Esophagus squamous epithelium (tissue), 5 donors: ENCODE measurements around the gene RIT2. TPM values are rescaled to one million over a fixed set of nuclear protein-coding genes. Genes with fewer than 3 reads are reported as not detected.
"Not testable (repeated sequence)": the region's sequence is repeated elsewhere in the genome, so short reads cannot be mapped to it uniquely, and the experiment has no call there.

Experiments used
- DNase-seq: peaks from one replicate; lab custom pipeline; 2025; lab: John Stamatoyannopoulos, UW
- H3K27ac ChIP-seq, 4 donors: fragments of 200-600 bp; sonication (generic); one replicate each; pipeline ENCODE4 v1.5.1; 2016 to 2019; ENCODE audit warnings: mild to moderate bottlenecking in 1 of 4
- H3K27me3 ChIP-seq, 4 donors: fragments of 200-600 bp; sonication (generic); 1 replicate in 3 of 4; 2 replicates in 1 of 4; pipeline versions ENCODE4 v1.5.1 to v1.6.0; 2017 to 2021; ENCODE audit warnings: antibody characterized with exemption in 1 of 4
- H3K36me3 ChIP-seq, 3 donors: fragments of 200-600 bp; sonication (generic); one replicate each; pipeline ENCODE4 v1.5.1; 2016 to 2019
- H3K4me1 ChIP-seq, 3 donors: fragments of 200-600 bp; sonication (generic); one replicate each; pipeline ENCODE4 v1.5.1; 2017 to 2019
- H3K4me3 ChIP-seq, 4 donors: fragments of 200-600 bp; sonication (generic); 1 replicate in 3 of 4; 2 replicates in 1 of 4; pipeline ENCODE4 v1.5.1; 2016 to 2019; ENCODE audit warnings: mild to moderate bottlenecking in 2 of 4, moderate library complexity in 1 of 4
- H3K9me3 ChIP-seq, 3 donors: fragments of 200-600 bp; sonication (generic); one replicate each; pipeline ENCODE4 v1.5.1; 2016 to 2019
- CTCF ChIP-seq, 6 experiments: fragments of 450-650 bp in 4 of 6; fragments of 200-600 bp in 2 of 6; sonication (generic) in 2 of 6; IDR thresholded peaks; one replicate each; pipeline ENCODE4 v1.5.1; 2016 to 2019; ENCODE audit warnings: antibody characterized with exemption in 6 of 6, mild to moderate bottlenecking in 4 of 6, moderate library complexity in 4 of 6
- POLR2A ChIP-seq, 4 donors: fragments of 450-650 bp; IDR thresholded peaks; one replicate each; pipeline ENCODE4 v1.6.1; 2017; ENCODE audit warnings: antibody characterized with exemption in 4 of 4, mild to moderate bottlenecking in 4 of 4, moderate library complexity in 3 of 4
- WGBS, 2 donors: methylation state at CpG; one replicate each; pipeline ENCODE4 v1.1.5; 2018; 5-methylcytosine and 5-hydroxymethylcytosine counted together
- intact Hi-C: fragments of 100-400 bp; cut with DNase I; formaldehyde crosslinking; loops from one replicate; pipeline ENCODE4 v1.15.0; 2022
- total RNA-seq, 4 donors: library from RNA; depleted of rRNA; stranded (reverse); fragments of >200 nt; gene quantifications; one replicate each; pipeline ENCODE4 v1.1.0, GENCODE V29; 2016
- donor health status: DM: yes; HTN: yes; CAD: no.

The RIT2 gene
- total RNA-seq, 4 donors from 2014 or later = not detected

- no peaks in the 10 kb centered on the region for H3K27me3 ChIP-seq
- no peaks in the 10 kb centered on the region for H3K4me1 ChIP-seq
Observed at GRCh38 chr18:42807887-42808286, 307.6 kb downstream of the RIT2 start.

GRCh38 chr18:42801706-42802105 lies 313.8 kb downstream of the RIT2 start:
- Histone ChIP-seq H3K4me3 (no peak overlapping the region), H3K27ac (no peak overlapping the region), H3K36me3 (no peaks in the 10 kb centered on the region), H3K9me3 (no peaks in the 10 kb centered on the region), H3K4me1 (no peaks in the 10 kb centered on the region), H3K27me3 (no peaks in the 10 kb centered on the region)
- intact Hi-C loops = no loop called here
- TF ChIP-seq POLR2A (IDR thresholded peaks at IDR 0.05) (no peak), CTCF (IDR thresholded peaks at IDR 0.05) (no peak)
- no peak for DNase-seq
- 68 to 69% methylated on average over 2 of the region's 2 CpGs for WGBS, 2 donors

More at GRCh38 chr18:42807887-42808286, 307.6 kb downstream of the RIT2 start:
- no peak for TF ChIP-seq POLR2A (IDR thresholded peaks at IDR 0.05)
- TF ChIP-seq CTCF (IDR thresholded peaks at IDR 0.05) = no peak
- DNase-seq = no peak
- Histone ChIP-seq H3K27ac (no peak overlapping the region), H3K9me3 (no peaks in the 10 kb centered on the region), H3K4me3 (no peak overlapping the region), H3K36me3 (no peaks in the 10 kb centered on the region)
- intact Hi-C loops = no loop called here
- WGBS, 2 donors = 35 to 43% methylated on average over 4 of the region's 4 CpGs

GRCh38 chr18:42798606-42799170 lies 316.8 kb downstream of the RIT2 start:
- 36 to 50% methylated on average over 1 of the region's 1 CpG for WGBS, 2 donors

GRCh38 chr18:42795213-42795789 lies 320.2 kb downstream of the RIT2 start:
- H3K36me3 ChIP-seq, H3K27me3 ChIP-seq, DNase-seq, H3K27ac ChIP-seq, H3K9me3 ChIP-seq, intact Hi-C loops, H3K4me1 ChIP-seq, H3K4me3 ChIP-seq: not testable (repeated sequence)
- 98% methylated on average over 7 of the region's 33 CpGs; no CpG with 5 or more reads in 1 of the 2 donors for WGBS, 2 donors

More at GRCh38 chr18:42798606-42799170, 316.8 kb downstream of the RIT2 start:
- TF ChIP-seq POLR2A (IDR thresholded peaks at IDR 0.05) (no peak), CTCF (IDR thresholded peaks at IDR 0.05) (no peak)
- no peak overlapping the region for H3K27ac ChIP-seq
- no peaks in the 10 kb centered on the region for H3K27me3 ChIP-seq
- no peak overlapping the region for H3K4me3 ChIP-seq
- no peaks in the 10 kb centered on the region for H3K4me1 ChIP-seq
- no peaks in the 10 kb centered on the region for H3K36me3 ChIP-seq
- intact Hi-C loops = no loop called here
- DNase-seq = no peak
- H3K9me3 ChIP-seq = no peaks in the 10 kb centered on the region

- DNase-seq = no peak
- intact Hi-C loops = no loop called here
- Histone ChIP-seq H3K4me3 (no peak overlapping the region), H3K4me1 (no peaks in the 10 kb centered on the region), H3K9me3 (no peaks in the 10 kb centered on the region), H3K36me3 (no peaks in the 10 kb centered on the region), H3K27me3 (no peaks in the 10 kb centered on the region), H3K27ac (no peak overlapping the region)
- TF ChIP-seq POLR2A (IDR thresholded peaks at IDR 0.05) (no peak), CTCF (IDR thresholded peaks at IDR 0.05) (no peak)
Observed at GRCh38 chr18:42792731-42793130, 322.8 kb downstream of the RIT2 start.
